B cell (primary cell): ENCODE measurements around the gene ANKS1B. TPM values are rescaled to one million over a fixed set of nuclear protein-coding genes. Genes with fewer than 3 reads are reported as not detected.

Experiments used
- ATAC-seq: fragments of 200-7000 bp; cut with Tn5 transposase; one replicate; pipeline ENCODE4 v1.10.0; 2021; ENCODE audit warnings: low read depth, mild to moderate bottlenecking, moderate number of reproducible peaks, moderate library complexity
- CTCF ChIA-PET: fragments of 350-600 bp; sonication (Branson Sonifier 250); formaldehyde crosslinking; loops from one replicate; lab custom pipeline; 2021; ENCODE audit warnings: antibody characterized with exemption, inconsistent platforms; lab: Charles Lee
- POLR2A ChIA-PET: fragments of 350-600 bp; sonication (Branson Sonifier 250); formaldehyde crosslinking; loops from one replicate; lab custom pipeline; 2021; ENCODE audit warnings: antibody characterized with exemption; lab: Charles Lee
- DNase-seq: peaks from one replicate; pipeline ENCODE4 v3.0.0; 2013
- H2AFZ ChIP-seq: 2 replicates; pipeline ENCODE4 v1.6.1; 2012; ENCODE audit warnings: mild to moderate bottlenecking, low read depth, low read length; ENCODE audit not compliant: insufficient read depth, poor library complexity, severe bottlenecking
- H3K27ac ChIP-seq, 2 donors: 1 replicate in 1 of 2; 2 replicates in 1 of 2; pipeline ENCODE4 v1.5.1; 2012 to 2013; ENCODE audit warnings: low read length in 2 of 2, mild to moderate bottlenecking in 2 of 2, moderate library complexity in 1 of 2
- H3K27me3 ChIP-seq, 4 experiments: fragments of 200-600 bp in 1 of 4; sonication (generic) in 1 of 4; replicated peaks in 1 of 4; 1 replicate in 2 of 4; 2 replicates in 2 of 4; pipeline versions ENCODE4 v1.6.1 to v1.7.0; 2013 to 2016; ENCODE audit warnings: low read length in 3 of 4, mild to moderate bottlenecking in 2 of 4, mixed read lengths in 1 of 4, moderate library complexity in 1 of 4; ENCODE audit not compliant: insufficient read depth in 4 of 4, control insufficient read depth in 3 of 4; ENCODE audit errors: control extremely low read depth in 1 of 4
- H3K36me3 ChIP-seq, 2 experiments: replicated peaks in 1 of 2; 1 replicate in 1 of 2; 2 replicates in 1 of 2; pipeline versions ENCODE4 v1.6.1 to v1.7.1; 2013; ENCODE audit warnings: low read length in 1 of 2; ENCODE audit not compliant: insufficient read depth in 2 of 2, control insufficient read depth in 1 of 2; ENCODE audit errors: control extremely low read depth in 1 of 2, extremely low read depth in 1 of 2
- H3K4me1 ChIP-seq, 2 donors: fragments of 200-600 bp in 1 of 2; sonication (generic) in 1 of 2; 1 replicate in 1 of 2; 2 replicates in 1 of 2; pipeline versions ENCODE4 v1.5.1 to v1.6.1; 2013 to 2017; ENCODE audit warnings: low read length in 2 of 2; ENCODE audit not compliant: control insufficient read depth in 2 of 2, insufficient read depth in 2 of 2
- H3K4me2 ChIP-seq: replicated peaks from 2 replicates; pipeline ENCODE3; 2012; ENCODE audit warnings: mild to moderate bottlenecking, low read depth, low read length; ENCODE audit not compliant: poor library complexity, severe bottlenecking
- H3K4me3 ChIP-seq, 5 experiments: fragments of 200-600 bp in 1 of 5; sonication (generic) in 1 of 5; 1 replicate in 3 of 5; 2 replicates in 2 of 5; pipeline versions ENCODE4 v1.5.1 to v1.7.0; 2011 to 2016; ENCODE audit warnings: low read length in 4 of 5, mild to moderate bottlenecking in 4 of 5, low read depth in 2 of 5, control low read depth in 1 of 5, moderate library complexity in 1 of 5; ENCODE audit not compliant: insufficient read depth in 1 of 5; ENCODE audit errors: control extremely low read depth in 1 of 5, extremely low read depth in 1 of 5
- H3K79me2 ChIP-seq: fragments of 200-600 bp; sonication (generic); one replicate; pipeline ENCODE4 v1.6.0; 2016; ENCODE audit warnings: low read length; ENCODE audit not compliant: control insufficient read depth, insufficient read depth
- H3K9ac ChIP-seq: fragments of 200-600 bp; sonication (generic); 2 replicates; pipeline ENCODE4 v1.6.1; 2017; ENCODE audit warnings: mild to moderate bottlenecking, low read length, moderate library complexity
- H3K9me3 ChIP-seq, 3 donors: one replicate each; pipeline versions ENCODE4 v1.6.1 to v1.7.1; 2013; ENCODE audit warnings: low read length in 2 of 3; ENCODE audit not compliant: control insufficient read depth in 2 of 3, insufficient read depth in 1 of 3; ENCODE audit errors: control extremely low read depth in 1 of 3
- H4K20me1 ChIP-seq: 2 replicates; pipeline ENCODE4 v1.6.0; 2012; ENCODE audit warnings: mild to moderate bottlenecking, low read length; ENCODE audit not compliant: insufficient read depth, control insufficient read depth, poor library complexity, severe bottlenecking
- H3K27ac Mint-ChIP-seq: one replicate; pipeline ENCODE4 v1.8.0; 2021; ENCODE audit warnings: mixed read lengths
- H3K27me3 Mint-ChIP-seq: one replicate; pipeline ENCODE4 v1.8.0; 2021; ENCODE audit warnings: mixed read lengths
- H3K4me1 Mint-ChIP-seq: one replicate; pipeline ENCODE4 v1.8.0; 2021; ENCODE audit warnings: mixed read lengths
- H3K4me3 Mint-ChIP-seq: one replicate; pipeline ENCODE4 v1.8.0; 2021; ENCODE audit warnings: mixed read lengths
- H3K9me3 Mint-ChIP-seq: one replicate; pipeline ENCODE4 v1.8.0; 2022; ENCODE audit warnings: mixed read lengths; ENCODE audit not compliant: insufficient read depth
- CTCF ChIP-seq: fragments of 200-600 bp; IDR thresholded peaks from one replicate; pipeline ENCODE4 v1.8.0; 2022; ENCODE audit warnings: antibody characterized with exemption, mild to moderate bottlenecking
- EZH2 ChIP-seq: IDR thresholded peaks from 2 replicates; pipeline ENCODE4 v1.6.1; 2012; ENCODE audit warnings: borderline replicate concordance, low read depth, mild to moderate bottlenecking, moderate library complexity, low read length; ENCODE audit not compliant: insufficient read depth, poor library complexity, severe bottlenecking
- WGBS: methylation state at CpG from one replicate; pipeline ENCODE4 v1.1.5; 2013; ENCODE audit warnings: missing lambda C conversion rate; ENCODE audit not compliant: insufficient coverage; 5-methylcytosine and 5-hydroxymethylcytosine counted together
- intact Hi-C: fragments of 100-400 bp; cut with micrococcal nuclease; formaldehyde crosslinking; loops from one replicate; pipeline ENCODE4 v1.10.0; 2022
- polyA plus RNA-seq: library from polyadenylated mRNA; depleted of rRNA; stranded (reverse); fragments of >200 nt; gene quantifications from 2 replicates; pipeline ENCODE4 v1.2.3, GENCODE V29; 2012
- total RNA-seq, 2 donors: library from RNA; stranded (reverse); fragments of 120-200 nt in 1 of 2; gene quantifications; 1 replicate in 1 of 2; 2 replicates in 1 of 2; pipeline versions ENCODE4 v1.2.3 to v1.2.4, GENCODE V29; 2013 to 2022

The ANKS1B gene
- total and polyA plus RNA-seq, 2 donors (not counting 1 experiment from before 2014, with no cell fraction given): not detected

- Mint-ChIP-seq H3K4me1 (peaks cover 14% of the 10 kb centered on the region), H3K27me3 (peaks cover 22% of the 10 kb centered on the region), H3K27ac (no peak overlapping the region), H3K4me3 (no peak overlapping the region), H3K9me3 (no peaks in the 10 kb centered on the region)
- H3K9me3 ChIP-seq: peaks cover 0 to 3% (median 0%) of the 10 kb centered on the region in 3 donors
- H3K27ac ChIP-seq: no peak overlapping the region
- no peak overlapping the region for H3K9ac ChIP-seq
- POLR2A ChIA-PET: no interaction called here
- WGBS: 55% methylated on average over 8 of the region's 12 CpGs
- no peaks in the 10 kb centered on the region for H3K79me2 ChIP-seq
- H2AFZ ChIP-seq: no peak overlapping the region
- no peak overlapping the region for H3K4me2 ChIP-seq
- intact Hi-C loops: no loop called here
- H3K4me1 ChIP-seq: peaks cover 11 to 14% of the 10 kb centered on the region in 2 donors
- H3K36me3 ChIP-seq: no peaks in the 10 kb centered on the region
- no peak for ATAC-seq
- no peaks in the 10 kb centered on the region for H4K20me1 ChIP-seq
- TF ChIP-seq EZH2 (no peak), CTCF (no peak)
- CTCF ChIA-PET: interaction anchor here (0.6 kb wide), 1 partner anchor 31 kb away, joined by 3 read pairs; no protein-coding TSS in a partner anchor
- peaks cover 0 to 27% (median 11%) of the 10 kb centered on the region in 4 experiments for H3K27me3 ChIP-seq
- H3K4me3 ChIP-seq: no peak overlapping the region
- DNase-seq: no peak
These were observed 1243.0 kb downstream of the ANKS1B start for GRCh38 chr12:98741556-98742265.

GRCh38 chr12:98741196-98741555 lies 1243.6 kb downstream of the ANKS1B start:
- H3K27ac ChIP-seq: no peak overlapping the region
- H4K20me1 ChIP-seq: no peaks in the 10 kb centered on the region
- Mint-ChIP-seq H3K27me3 (peaks cover 16% of the 10 kb centered on the region), H3K4me1 (peaks cover 9% of the 10 kb centered on the region), H3K9me3 (no peaks in the 10 kb centered on the region), H3K27ac (no peak overlapping the region), H3K4me3 (no peak overlapping the region)
- peaks cover 8 to 9% of the 10 kb centered on the region in 2 donors for H3K4me1 ChIP-seq
- DNase-seq (no peak), ATAC-seq (no peak)
- H3K9me3 ChIP-seq: peaks cover 0 to 3% (median 0%) of the 10 kb centered on the region in 3 donors
- no peak overlapping the region for H3K9ac ChIP-seq
- H3K4me3 ChIP-seq: no peak overlapping the region
- ChIA-PET CTCF (no interaction called here), POLR2A (no interaction called here)
- 71% methylated on average over 2 of the region's 4 CpGs for WGBS
- no peak overlapping the region for H2AFZ ChIP-seq
- no peaks in the 10 kb centered on the region for H3K79me2 ChIP-seq
- H3K4me2 ChIP-seq: no peak overlapping the region
- intact Hi-C loops: no loop called here
- no peaks in the 10 kb centered on the region for H3K36me3 ChIP-seq
- TF ChIP-seq CTCF (no peak), EZH2 (no peak)
- H3K27me3 ChIP-seq: peaks cover 0 to 22% (median 6%) of the 10 kb centered on the region in 4 experiments
